GM12878 (cell line): ENCODE data around the gene ELN. TPM values are rescaled to one million over a fixed set of nuclear protein-coding genes. Genes with fewer than 3 reads are reported as not detected.

Experiments used
- CBX3 ChIP-seq: fragments of 200-600 bp; sonication (generic); IDR thresholded peaks from 2 replicates; pipeline ENCODE4 v1.6.1; 2016; ENCODE audit warnings: low read depth, borderline replicate concordance
- CEBPB ChIP-seq, 2 experiments: fragments of 150-350 bp in 1 of 2; IDR thresholded peaks; 2 replicates each; pipeline ENCODE4 v1.6.1; 2012 to 2014; ENCODE audit warnings: low read depth in 2 of 2, low read length in 2 of 2, borderline replicate concordance in 1 of 2, inconsistent platforms in 1 of 2
- EGR1 ChIP-seq, 2 experiments: IDR thresholded peaks; 1 replicate in 1 of 2; 2 replicates in 1 of 2; pipeline ENCODE4 v1.6.1; 2011 to 2012; ENCODE audit warnings: low read depth in 2 of 2, low read length in 2 of 2, borderline replicate concordance in 1 of 2, mild to moderate bottlenecking in 1 of 2, moderate library complexity in 1 of 2
- GABPA ChIP-seq: IDR thresholded peaks from 2 replicates; pipeline ENCODE4 v1.6.1; 2014; ENCODE audit warnings: antibody characterized with exemption, low read depth, mild to moderate bottlenecking, inconsistent platforms
- MTA2 ChIP-seq: fragments of 450-650 bp; IDR thresholded peaks from 2 replicates; pipeline ENCODE4 v1.6.1; 2016; ENCODE audit warnings: low read depth, mild to moderate bottlenecking, moderate library complexity
- RAD51 ChIP-seq: fragments of 450-650 bp; IDR thresholded peaks from 2 replicates; pipeline ENCODE4 v1.6.1; 2016; ENCODE audit warnings: moderate library complexity, mild to moderate bottlenecking, inconsistent platforms
- SIX5 ChIP-seq: IDR thresholded peaks from 2 replicates; pipeline ENCODE4 v1.6.1; 2011; ENCODE audit warnings: mild to moderate bottlenecking, low read depth, low read length, moderate library complexity; ENCODE audit not compliant: severe bottlenecking
- WRNIP1 ChIP-seq: IDR thresholded peaks from 2 replicates; pipeline ENCODE4 v1.6.1; 2011; ENCODE audit warnings: low read depth, low read length, improper control_type of control experiment, borderline replicate concordance
- polyA plus RNA-seq, 11 experiments: library from polyadenylated mRNA; depleted of rRNA in 4 of 11; unstranded in 6 of 11; stranded (reverse) in 5 of 11; fragments of >200 nt; fragmentation: Nextera tagmentation in 4 of 11; fragmentation: Illumina TruSeq in 1 of 11; extraction: Ambion mirVana in 4 of 11; extraction: Trizol in 1 of 11; gene quantifications; 1 replicate in 1 of 11; 2 replicates in 10 of 11; pipeline versions ENCODE4 v1.2.1 to v1.2.3, GENCODE V29; 2011 to 2016; ENCODE audit warnings: inconsistent platforms in 2 of 11, missing spikeins in 2 of 11, low read depth in 1 of 11
- total RNA-seq, 4 experiments: library from RNA; depleted of rRNA in 3 of 4; stranded (reverse); fragments of >200 nt in 3 of 4; fragmentation: Illumina TruSeq in 1 of 4; extraction: Trizol in 1 of 4; gene quantifications; 2 replicates each; pipeline versions ENCODE4 v1.2.1 to v1.2.3, GENCODE V29; 2013 to 2021
- TF ChIP-seq, protein P1 (sequence below): fragments of 450-650 bp; formaldehyde crosslinking; IDR thresholded peaks from 2 replicates; pipeline ENCODE4 v1.4.0; 2020; ENCODE audit warnings: mild to moderate bottlenecking, moderate library complexity
- TF ChIP-seq, protein P2 (sequence below): fragments of 450-650 bp; conservative IDR thresholded peaks from 2 replicates; pipeline ENCODE4 v1.6.1; 2017; ENCODE audit warnings: mild to moderate bottlenecking, moderate library complexity
- TF ChIP-seq, protein P3 (sequence below): IDR thresholded peaks from 2 replicates; pipeline ENCODE4 v1.6.1; 2012; ENCODE audit warnings: improper control_type of control experiment, low read depth, low read length; ENCODE audit not compliant: insufficient replicate concordance
- TF ChIP-seq, protein P4 (sequence below): fragments of 450-650 bp; IDR thresholded peaks from 2 replicates; pipeline ENCODE4 v1.6.1; 2017; ENCODE audit warnings: low read depth, mild to moderate bottlenecking, moderate library complexity

The ELN gene
- total and polyA plus RNA-seq, 10 of the 15 experiments (the other 5 are each of a cell fraction or from before 2014, with no cell fraction given) = 0.08 to 0.27 (median 0.23) TPM; not detected in 7

DNA sequence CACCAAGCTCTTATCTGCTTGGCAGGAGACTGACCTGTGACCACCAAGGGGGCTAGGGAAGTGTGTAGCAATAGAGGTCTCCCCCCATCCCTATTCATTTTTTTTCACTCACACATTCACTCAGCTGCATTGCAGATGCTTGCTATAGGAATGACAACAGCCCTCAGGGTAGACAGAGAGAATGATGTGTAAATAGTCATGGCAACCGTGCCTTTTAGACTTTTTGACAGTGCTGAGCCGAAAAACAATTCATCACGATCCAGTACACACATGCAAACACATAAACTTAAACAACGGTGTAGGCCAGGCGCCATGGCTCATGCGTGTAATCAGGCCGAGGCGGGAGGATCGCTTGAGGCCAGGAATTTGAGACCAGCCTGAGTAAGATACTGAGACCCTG is 7.6 kb upstream of the ELN start (continued):
- TF ChIP-seq, protein P1, sequence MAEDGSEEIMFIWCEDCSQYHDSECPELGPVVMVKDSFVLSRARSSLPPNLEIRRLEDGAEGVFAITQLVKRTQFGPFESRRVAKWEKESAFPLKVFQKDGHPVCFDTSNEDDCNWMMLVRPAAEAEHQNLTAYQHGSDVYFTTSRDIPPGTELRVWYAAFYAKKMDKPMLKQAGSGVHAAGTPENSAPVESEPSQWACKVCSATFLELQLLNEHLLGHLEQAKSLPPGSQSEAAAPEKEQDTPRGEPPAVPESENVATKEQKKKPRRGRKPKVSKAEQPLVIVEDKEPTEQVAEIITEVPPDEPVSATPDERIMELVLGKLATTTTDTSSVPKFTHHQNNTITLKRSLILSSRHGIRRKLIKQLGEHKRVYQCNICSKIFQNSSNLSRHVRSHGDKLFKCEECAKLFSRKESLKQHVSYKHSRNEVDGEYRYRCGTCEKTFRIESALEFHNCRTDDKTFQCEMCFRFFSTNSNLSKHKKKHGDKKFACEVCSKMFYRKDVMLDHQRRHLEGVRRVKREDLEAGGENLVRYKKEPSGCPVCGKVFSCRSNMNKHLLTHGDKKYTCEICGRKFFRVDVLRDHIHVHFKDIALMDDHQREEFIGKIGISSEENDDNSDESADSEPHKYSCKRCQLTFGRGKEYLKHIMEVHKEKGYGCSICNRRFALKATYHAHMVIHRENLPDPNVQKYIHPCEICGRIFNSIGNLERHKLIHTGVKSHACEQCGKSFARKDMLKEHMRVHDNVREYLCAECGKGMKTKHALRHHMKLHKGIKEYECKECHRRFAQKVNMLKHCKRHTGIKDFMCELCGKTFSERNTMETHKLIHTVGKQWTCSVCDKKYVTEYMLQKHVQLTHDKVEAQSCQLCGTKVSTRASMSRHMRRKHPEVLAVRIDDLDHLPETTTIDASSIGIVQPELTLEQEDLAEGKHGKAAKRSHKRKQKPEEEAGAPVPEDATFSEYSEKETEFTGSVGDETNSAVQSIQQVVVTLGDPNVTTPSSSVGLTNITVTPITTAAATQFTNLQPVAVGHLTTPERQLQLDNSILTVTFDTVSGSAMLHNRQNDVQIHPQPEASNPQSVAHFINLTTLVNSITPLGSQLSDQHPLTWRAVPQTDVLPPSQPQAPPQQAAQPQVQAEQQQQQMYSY (CRISPR knock-in tag) = no peak
- TF ChIP-seq CEBPB (IDR thresholded peaks at IDR 0.05; ENCODE audit: borderline replicate concordance in 1 of 2, low read depth in 2 of 2, low read length in 2 of 2) (no peak), WRNIP1 (no peak), SIX5 (no peak), RAD51 (no peak), EGR1 (IDR thresholded peaks at IDR 0.05; ENCODE audit: borderline replicate concordance in 1 of 2, low read depth in 2 of 2, low read length in 2 of 2) (no peak), MTA2 (no peak), GABPA (no peak), CBX3 (no peak)
- TF ChIP-seq, protein P2, sequence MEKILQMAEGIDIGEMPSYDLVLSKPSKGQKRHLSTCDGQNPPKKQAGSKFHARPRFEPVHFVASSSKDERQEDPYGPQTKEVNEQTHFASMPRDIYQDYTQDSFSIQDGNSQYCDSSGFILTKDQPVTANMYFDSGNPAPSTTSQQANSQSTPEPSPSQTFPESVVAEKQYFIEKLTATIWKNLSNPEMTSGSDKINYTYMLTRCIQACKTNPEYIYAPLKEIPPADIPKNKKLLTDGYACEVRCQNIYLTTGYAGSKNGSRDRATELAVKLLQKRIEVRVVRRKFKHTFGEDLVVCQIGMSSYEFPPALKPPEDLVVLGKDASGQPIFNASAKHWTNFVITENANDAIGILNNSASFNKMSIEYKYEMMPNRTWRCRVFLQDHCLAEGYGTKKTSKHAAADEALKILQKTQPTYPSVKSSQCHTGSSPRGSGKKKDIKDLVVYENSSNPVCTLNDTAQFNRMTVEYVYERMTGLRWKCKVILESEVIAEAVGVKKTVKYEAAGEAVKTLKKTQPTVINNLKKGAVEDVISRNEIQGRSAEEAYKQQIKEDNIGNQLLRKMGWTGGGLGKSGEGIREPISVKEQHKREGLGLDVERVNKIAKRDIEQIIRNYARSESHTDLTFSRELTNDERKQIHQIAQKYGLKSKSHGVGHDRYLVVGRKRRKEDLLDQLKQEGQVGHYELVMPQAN = no peak
- TF ChIP-seq, protein P3, sequence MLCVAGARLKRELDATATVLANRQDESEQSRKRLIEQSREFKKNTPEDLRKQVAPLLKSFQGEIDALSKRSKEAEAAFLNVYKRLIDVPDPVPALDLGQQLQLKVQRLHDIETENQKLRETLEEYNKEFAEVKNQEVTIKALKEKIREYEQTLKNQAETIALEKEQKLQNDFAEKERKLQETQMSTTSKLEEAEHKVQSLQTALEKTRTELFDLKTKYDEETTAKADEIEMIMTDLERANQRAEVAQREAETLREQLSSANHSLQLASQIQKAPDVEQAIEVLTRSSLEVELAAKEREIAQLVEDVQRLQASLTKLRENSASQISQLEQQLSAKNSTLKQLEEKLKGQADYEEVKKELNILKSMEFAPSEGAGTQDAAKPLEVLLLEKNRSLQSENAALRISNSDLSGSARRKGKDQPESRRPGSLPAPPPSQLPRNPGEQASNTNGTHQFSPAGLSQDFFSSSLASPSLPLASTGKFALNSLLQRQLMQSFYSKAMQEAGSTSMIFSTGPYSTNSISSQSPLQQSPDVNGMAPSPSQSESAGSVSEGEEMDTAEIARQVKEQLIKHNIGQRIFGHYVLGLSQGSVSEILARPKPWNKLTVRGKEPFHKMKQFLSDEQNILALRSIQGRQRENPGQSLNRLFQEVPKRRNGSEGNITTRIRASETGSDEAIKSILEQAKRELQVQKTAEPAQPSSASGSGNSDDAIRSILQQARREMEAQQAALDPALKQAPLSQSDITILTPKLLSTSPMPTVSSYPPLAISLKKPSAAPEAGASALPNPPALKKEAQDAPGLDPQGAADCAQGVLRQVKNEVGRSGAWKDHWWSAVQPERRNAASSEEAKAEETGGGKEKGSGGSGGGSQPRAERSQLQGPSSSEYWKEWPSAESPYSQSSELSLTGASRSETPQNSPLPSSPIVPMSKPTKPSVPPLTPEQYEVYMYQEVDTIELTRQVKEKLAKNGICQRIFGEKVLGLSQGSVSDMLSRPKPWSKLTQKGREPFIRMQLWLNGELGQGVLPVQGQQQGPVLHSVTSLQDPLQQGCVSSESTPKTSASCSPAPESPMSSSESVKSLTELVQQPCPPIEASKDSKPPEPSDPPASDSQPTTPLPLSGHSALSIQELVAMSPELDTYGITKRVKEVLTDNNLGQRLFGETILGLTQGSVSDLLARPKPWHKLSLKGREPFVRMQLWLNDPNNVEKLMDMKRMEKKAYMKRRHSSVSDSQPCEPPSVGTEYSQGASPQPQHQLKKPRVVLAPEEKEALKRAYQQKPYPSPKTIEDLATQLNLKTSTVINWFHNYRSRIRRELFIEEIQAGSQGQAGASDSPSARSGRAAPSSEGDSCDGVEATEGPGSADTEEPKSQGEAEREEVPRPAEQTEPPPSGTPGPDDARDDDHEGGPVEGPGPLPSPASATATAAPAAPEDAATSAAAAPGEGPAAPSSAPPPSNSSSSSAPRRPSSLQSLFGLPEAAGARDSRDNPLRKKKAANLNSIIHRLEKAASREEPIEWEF = no peak
- TF ChIP-seq, protein P4, sequence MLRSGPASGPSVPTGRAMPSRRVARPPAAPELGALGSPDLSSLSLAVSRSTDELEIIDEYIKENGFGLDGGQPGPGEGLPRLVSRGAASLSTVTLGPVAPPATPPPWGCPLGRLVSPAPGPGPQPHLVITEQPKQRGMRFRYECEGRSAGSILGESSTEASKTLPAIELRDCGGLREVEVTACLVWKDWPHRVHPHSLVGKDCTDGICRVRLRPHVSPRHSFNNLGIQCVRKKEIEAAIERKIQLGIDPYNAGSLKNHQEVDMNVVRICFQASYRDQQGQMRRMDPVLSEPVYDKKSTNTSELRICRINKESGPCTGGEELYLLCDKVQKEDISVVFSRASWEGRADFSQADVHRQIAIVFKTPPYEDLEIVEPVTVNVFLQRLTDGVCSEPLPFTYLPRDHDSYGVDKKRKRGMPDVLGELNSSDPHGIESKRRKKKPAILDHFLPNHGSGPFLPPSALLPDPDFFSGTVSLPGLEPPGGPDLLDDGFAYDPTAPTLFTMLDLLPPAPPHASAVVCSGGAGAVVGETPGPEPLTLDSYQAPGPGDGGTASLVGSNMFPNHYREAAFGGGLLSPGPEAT = no peak
